Kidney epithelial cell (primary cell): Measurements from ENCODE around the gene ATP8A1. TPM values are rescaled to one million over a fixed set of nuclear protein-coding genes. Genes with fewer than 3 reads are reported as not detected.

ENCODE experiments used
- DNase-seq: peaks from one replicate; pipeline ENCODE4 v3.0.0-alpha.2; 2010; ENCODE audit warnings: low read depth
- H3K27me3 ChIP-seq: 2 replicates; pipeline ENCODE4 v1.6.0; 2011; ENCODE audit warnings: low read length; ENCODE audit not compliant: control insufficient read depth, insufficient read depth
- H3K36me3 ChIP-seq: 2 replicates; pipeline ENCODE4 v1.5.1; 2011; ENCODE audit warnings: low read length; ENCODE audit not compliant: control insufficient read depth, insufficient read depth
- H3K4me3 ChIP-seq: 2 replicates; pipeline ENCODE4 v1.5.1; 2011; ENCODE audit warnings: low read depth, mild to moderate bottlenecking, control low read depth, low read length
- total RNA-seq: library from RNA; depleted of rRNA; stranded (reverse); fragments of >200 nt; gene quantifications from 2 replicates; pipeline ENCODE4 v1.2.3, GENCODE V29; 2015
- TF ChIP-seq, protein P1 (sequence below): IDR thresholded peaks from 2 replicates; pipeline ENCODE4 v1.5.1; 2011; ENCODE audit warnings: mild to moderate bottlenecking, moderate library complexity, low read length, control low read depth, inconsistent platforms; ENCODE audit not compliant: insufficient read depth, poor library complexity, severe bottlenecking

ATP8A1 gene
- total RNA-seq, 1 donor from 2014 or later = 3.3 TPM

DNA sequence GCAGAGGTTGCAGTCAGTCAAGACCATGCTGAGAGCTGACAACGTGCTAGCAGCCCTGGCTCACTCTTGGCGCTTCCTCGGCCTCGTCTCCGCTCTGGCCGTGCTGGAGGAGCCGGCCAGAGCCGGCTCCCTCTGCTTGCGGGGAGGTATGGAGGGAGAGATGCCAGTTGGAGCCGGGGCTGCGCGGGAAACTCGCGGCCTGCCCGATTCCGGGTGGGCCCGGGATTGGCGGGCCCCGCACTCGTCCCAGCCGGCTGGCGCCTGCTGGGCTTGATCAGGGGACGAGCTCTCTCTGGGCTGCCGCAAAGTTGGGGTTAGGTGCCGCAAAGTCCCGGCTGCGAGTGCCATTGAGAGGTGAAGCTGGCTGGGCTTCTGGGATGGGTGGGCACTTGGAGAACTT lies 287.4 kb downstream of the ATP8A1 start:
- no peaks in the 10 kb centered on the region for H3K27me3 ChIP-seq
- TF ChIP-seq, protein P1, sequence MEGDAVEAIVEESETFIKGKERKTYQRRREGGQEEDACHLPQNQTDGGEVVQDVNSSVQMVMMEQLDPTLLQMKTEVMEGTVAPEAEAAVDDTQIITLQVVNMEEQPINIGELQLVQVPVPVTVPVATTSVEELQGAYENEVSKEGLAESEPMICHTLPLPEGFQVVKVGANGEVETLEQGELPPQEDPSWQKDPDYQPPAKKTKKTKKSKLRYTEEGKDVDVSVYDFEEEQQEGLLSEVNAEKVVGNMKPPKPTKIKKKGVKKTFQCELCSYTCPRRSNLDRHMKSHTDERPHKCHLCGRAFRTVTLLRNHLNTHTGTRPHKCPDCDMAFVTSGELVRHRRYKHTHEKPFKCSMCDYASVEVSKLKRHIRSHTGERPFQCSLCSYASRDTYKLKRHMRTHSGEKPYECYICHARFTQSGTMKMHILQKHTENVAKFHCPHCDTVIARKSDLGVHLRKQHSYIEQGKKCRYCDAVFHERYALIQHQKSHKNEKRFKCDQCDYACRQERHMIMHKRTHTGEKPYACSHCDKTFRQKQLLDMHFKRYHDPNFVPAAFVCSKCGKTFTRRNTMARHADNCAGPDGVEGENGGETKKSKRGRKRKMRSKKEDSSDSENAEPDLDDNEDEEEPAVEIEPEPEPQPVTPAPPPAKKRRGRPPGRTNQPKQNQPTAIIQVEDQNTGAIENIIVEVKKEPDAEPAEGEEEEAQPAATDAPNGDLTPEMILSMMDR = no peak
- H3K36me3 ChIP-seq = no peaks in the 10 kb centered on the region

DNA sequence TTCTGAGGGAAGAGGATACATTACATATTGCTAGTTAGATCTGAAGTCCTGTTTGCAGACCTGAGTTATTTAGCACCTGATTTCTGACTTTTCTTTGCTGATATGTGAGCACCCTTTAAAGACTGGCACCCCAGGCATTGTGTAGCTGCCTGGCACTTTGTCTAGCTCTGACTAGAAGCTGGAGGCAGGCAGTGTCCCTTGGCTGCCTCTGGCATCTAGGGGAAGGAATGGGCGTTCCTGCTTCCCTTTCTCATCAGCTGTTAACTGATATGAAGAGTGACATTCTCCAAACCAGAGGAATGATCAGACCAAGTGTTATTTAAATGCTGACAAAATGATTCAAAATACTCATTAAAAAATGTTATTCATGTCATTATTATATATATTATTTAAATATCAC lies 289.9 kb downstream of the ATP8A1 start:
- Histone ChIP-seq H3K36me3 (no peaks in the 10 kb centered on the region), H3K4me3 (no peak overlapping the region), H3K27me3 (no peaks in the 10 kb centered on the region)
- TF ChIP-seq, protein P1 = no peak
- DNase-seq = no peak

More for the DNA sequence above, 287.4 kb downstream of the ATP8A1 start:
- H3K4me3 ChIP-seq = no peak overlapping the region
- no peak for DNase-seq

DNA sequence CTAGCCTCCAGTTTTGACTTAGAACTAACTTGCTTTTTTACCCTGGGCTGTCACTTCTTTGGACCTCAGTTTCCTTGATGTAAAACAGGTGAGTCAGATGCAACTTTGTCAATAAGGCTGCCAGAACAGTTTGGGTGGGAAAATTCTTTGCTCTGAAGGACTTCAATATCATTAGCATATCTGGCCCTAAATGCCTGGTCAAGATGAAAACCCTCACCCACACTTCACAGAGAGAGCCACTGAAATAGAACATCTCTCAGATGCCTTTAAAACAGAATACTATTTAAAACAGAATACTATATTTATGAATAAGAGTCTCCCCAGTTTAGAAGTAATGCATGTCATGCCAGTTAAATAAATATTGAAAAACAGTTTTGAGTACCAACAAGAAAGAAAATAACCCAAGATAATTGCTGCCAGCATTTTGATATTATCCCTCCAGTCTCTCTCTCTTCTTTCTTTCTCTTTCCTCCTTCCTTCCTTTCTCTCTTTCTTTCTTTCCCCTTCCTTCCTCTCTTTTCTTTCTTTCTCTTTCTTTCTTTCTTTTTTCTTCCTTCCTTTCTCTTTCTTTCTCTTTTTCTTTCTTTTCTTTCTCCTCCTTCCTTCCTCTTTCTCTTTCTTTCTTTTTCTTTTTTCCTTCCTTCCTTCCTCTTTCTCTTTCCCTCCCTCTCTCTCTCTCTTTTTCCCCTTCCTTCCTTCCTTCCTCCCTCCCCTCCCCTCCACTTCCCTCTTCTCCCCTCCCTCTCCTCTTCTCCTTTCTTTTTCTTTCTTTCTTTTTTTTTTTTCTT lies 292.4 kb downstream of the ATP8A1 start:
- H3K27me3 ChIP-seq = no peaks in the 10 kb centered on the region
- DNase-seq = no peak
- no peaks in the 10 kb centered on the region for H3K36me3 ChIP-seq
- TF ChIP-seq, protein P1 = no peak
- no peak overlapping the region for H3K4me3 ChIP-seq

DNA sequence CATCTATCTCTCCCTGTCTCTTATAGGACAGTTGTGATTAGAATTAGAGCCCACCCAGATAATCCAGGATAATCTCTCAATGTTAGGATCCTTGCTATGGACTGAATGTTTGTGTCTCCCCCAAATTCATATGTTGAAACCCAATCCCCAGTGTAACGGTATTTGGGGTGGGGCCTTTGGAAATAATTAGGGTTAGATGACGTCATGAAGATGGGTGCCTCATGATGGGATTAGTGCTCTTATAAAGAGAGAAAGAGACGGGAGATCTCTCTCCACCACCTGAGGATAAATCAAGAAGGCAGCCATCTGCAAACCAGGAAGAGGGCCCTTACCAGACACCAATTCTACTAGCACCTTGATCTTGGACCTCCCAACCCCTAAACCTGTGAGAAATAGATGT lies 293.3 kb downstream of the ATP8A1 start:
- Histone ChIP-seq H3K4me3 (no peak overlapping the region), H3K36me3 (no peaks in the 10 kb centered on the region), H3K27me3 (no peaks in the 10 kb centered on the region)
- no peak for DNase-seq
- TF ChIP-seq, protein P1 = no peak

DNA sequence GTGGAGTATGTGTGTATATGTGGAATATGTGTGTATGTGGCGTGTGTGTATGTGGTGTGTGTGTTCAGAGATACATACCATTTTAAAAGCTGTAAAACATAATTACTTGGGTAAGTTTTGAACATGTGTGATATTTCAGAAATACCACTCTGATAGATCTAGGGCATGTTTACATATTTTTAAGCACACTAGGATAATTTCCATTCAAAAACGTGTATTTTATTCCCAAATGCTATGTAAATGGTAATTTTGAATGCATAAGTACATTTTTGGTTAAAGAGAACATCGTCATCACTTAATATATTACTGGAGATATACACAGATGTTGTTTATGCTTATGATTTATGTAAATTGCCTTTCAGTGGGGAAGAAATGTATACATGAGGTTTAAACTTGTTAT lies 294.3 kb downstream of the ATP8A1 start:
- DNase-seq = no peak
- Histone ChIP-seq H3K4me3 (no peak overlapping the region), H3K27me3 (no peaks in the 10 kb centered on the region), H3K36me3 (no peaks in the 10 kb centered on the region)
- TF ChIP-seq, protein P1 = no peak

DNA sequence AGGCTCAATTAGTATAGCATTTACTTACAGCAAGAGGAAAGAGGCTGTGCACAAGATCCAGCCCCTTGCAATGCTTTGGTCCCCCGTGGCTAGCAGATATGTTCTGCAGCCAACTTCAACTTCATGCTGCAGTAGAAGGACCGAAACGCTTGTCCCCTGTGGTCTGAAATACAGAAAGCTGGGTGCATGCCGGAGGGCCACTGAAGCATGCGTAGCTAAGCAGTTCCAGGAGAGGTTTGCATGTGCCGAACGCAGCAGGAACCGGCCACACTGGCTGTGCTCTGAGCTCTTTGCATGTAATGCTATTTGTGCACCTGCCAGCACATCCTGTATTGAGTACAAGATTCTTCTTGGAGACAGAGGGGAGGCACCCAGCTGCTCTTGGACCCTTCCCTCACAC lies 295.4 kb downstream of the ATP8A1 start:
- Histone ChIP-seq H3K4me3 (no peak overlapping the region), H3K36me3 (no peaks in the 10 kb centered on the region), H3K27me3 (no peaks in the 10 kb centered on the region)
- no peak for DNase-seq
- TF ChIP-seq, protein P1 = no peak
